ENCODE results near the gene PSD. TPM values are rescaled to one million over a fixed set of nuclear protein-coding genes. Genes with fewer than 3 reads are reported as not detected.

The PSD gene
- total RNA-seq, 6 donors from 2014 or later, result 1.1 to 28.3 (median 3.5) TPM

- peaks cover 0 to 3% (median 0%) of the 10 kb centered on the region in 4 donors for H3K9me3 ChIP-seq
- 3 to 8% methylated on average over 4 to 20 of the region's 28 CpGs for WGBS, 2 donors
- DNase-seq (peak; percentile 92 to 96), ATAC-seq (ENCODE audit: low FRiP score in 2 of 2) (peak; percentile 77 to 89)
- peaks cover 0 to 22% (median 20%) of the 10 kb centered on the region in 4 donors for H3K36me3 ChIP-seq
- TF ChIP-seq, protein P1, sequence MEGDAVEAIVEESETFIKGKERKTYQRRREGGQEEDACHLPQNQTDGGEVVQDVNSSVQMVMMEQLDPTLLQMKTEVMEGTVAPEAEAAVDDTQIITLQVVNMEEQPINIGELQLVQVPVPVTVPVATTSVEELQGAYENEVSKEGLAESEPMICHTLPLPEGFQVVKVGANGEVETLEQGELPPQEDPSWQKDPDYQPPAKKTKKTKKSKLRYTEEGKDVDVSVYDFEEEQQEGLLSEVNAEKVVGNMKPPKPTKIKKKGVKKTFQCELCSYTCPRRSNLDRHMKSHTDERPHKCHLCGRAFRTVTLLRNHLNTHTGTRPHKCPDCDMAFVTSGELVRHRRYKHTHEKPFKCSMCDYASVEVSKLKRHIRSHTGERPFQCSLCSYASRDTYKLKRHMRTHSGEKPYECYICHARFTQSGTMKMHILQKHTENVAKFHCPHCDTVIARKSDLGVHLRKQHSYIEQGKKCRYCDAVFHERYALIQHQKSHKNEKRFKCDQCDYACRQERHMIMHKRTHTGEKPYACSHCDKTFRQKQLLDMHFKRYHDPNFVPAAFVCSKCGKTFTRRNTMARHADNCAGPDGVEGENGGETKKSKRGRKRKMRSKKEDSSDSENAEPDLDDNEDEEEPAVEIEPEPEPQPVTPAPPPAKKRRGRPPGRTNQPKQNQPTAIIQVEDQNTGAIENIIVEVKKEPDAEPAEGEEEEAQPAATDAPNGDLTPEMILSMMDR (IDR thresholded peaks at IDR 0.05), result peak; percentile 64 to 95 (median 90)
- peak in 1 of 4 donors; percentile 23 for TF ChIP-seq POLR2A (IDR thresholded peaks at IDR 0.05)
- no peak for TF ChIP-seq EP300 (IDR thresholded peaks at IDR 0.05)
- peak; percentile 73 to 79 for TF ChIP-seq POLR2AphosphoS5 (IDR thresholded peaks at IDR 0.05)
- H3K27me3 ChIP-seq, result peaks cover 0 to 12% (median 0%) of the 10 kb centered on the region in 4 donors
- H3K4me3 ChIP-seq, result peak overlapping the region; percentile 69 to 99 (median 86)
- H3K4me1 ChIP-seq, result peaks cover 26 to 46% (median 33%) of the 10 kb centered on the region in 4 donors
- peak overlapping the region; percentile 89 to 95 (median 92) for H3K27ac ChIP-seq
These were observed 4.1 kb upstream of the PSD start for GRCh38 chr10:102422545-102423129.

GRCh38 chr10:102421757-102422512 is 3.4 kb upstream of the PSD start:
- ATAC-seq (ENCODE audit: low FRiP score in 2 of 2), result peak; percentile 36 to 70
- WGBS, 2 donors, result 0 to 1% methylated on average over 6 to 20 of the region's 62 CpGs
- Histone ChIP-seq H3K9me3 (peaks cover 0 to 3% (median 0%) of the 10 kb centered on the region in 4 donors), H3K4me1 (peaks cover 26 to 46% (median 33%) of the 10 kb centered on the region in 4 donors), H3K4me3 (peak overlapping the region; percentile 69 to 99 (median 86)), H3K27ac (peak overlapping the region; percentile 89 to 95 (median 92)), H3K36me3 (peaks cover 0 to 22% (median 20%) of the 10 kb centered on the region in 4 donors), H3K27me3 (peaks cover 0 to 12% (median 1%) of the 10 kb centered on the region in 4 donors)
- TF ChIP-seq EP300 (IDR thresholded peaks at IDR 0.05), result no peak
- TF ChIP-seq, protein P1 (IDR thresholded peaks at IDR 0.05), result peak in 1 of 6 experiments; percentile 13
- peak in 1 of 2 donors; percentile 22 for TF ChIP-seq POLR2AphosphoS5 (IDR thresholded peaks at IDR 0.05)
- peak in 1 of 4 donors; percentile 54 for TF ChIP-seq POLR2A (IDR thresholded peaks at IDR 0.05)
- peak; percentile 78 to 90 for DNase-seq

GRCh38 chr10:102421507-102421756 is 2.8 kb upstream of the PSD start:
- TF ChIP-seq, protein P1 (IDR thresholded peaks at IDR 0.05), result no peak
- TF ChIP-seq POLR2A (IDR thresholded peaks at IDR 0.05) (no peak), EP300 (IDR thresholded peaks at IDR 0.05) (no peak), POLR2AphosphoS5 (IDR thresholded peaks at IDR 0.05) (no peak)
- Histone ChIP-seq H3K9me3 (peaks cover 0 to 3% (median 0%) of the 10 kb centered on the region in 4 donors), H3K27me3 (peaks cover 0 to 12% (median 1%) of the 10 kb centered on the region in 4 donors), H3K27ac (peak overlapping the region; percentile 89 to 95 (median 92)), H3K4me3 (peak overlapping the region; percentile 69 to 99 (median 86)), H3K4me1 (peaks cover 26 to 46% (median 33%) of the 10 kb centered on the region in 4 donors), H3K36me3 (peaks cover 0 to 22% (median 20%) of the 10 kb centered on the region in 4 donors)
- DNase-seq (no peak), ATAC-seq (ENCODE audit: low FRiP score in 2 of 2) (no peak)
- 0% methylated on average over 6 to 10 of the region's 14 CpGs for WGBS, 2 donors

- peak within 1 kb of the TSS; percentile 69 to 99 (median 86) for H3K4me3 ChIP-seq
- peaks cover 0 to 3% (median 0%) of the 10 kb centered on the region in 4 donors for H3K9me3 ChIP-seq
- ATAC-seq (ENCODE audit: low FRiP score in 2 of 2), result peak; percentile 92 to 94
- H3K27me3 ChIP-seq, result peaks cover 0 to 12% (median 1%) of the 10 kb centered on the region in 4 donors
- 0 to 1% methylated on average over 35 to 65 of the region's 66 CpGs for WGBS, 2 donors
- H3K27ac ChIP-seq, result peak within 1 kb of the TSS; percentile 89 to 95 (median 92)
- peak; percentile 94 to 98 for DNase-seq
- H3K4me1 ChIP-seq, result peaks cover 26 to 46% (median 33%) of the 10 kb centered on the region in 4 donors
- peak in 1 of 4 donors; percentile 1 for TF ChIP-seq EP300 (IDR thresholded peaks at IDR 0.05)
- TF ChIP-seq POLR2AphosphoS5 (IDR thresholded peaks at IDR 0.05), result peak; percentile 60 to 87
- TF ChIP-seq POLR2A (IDR thresholded peaks at IDR 0.05), result peak in 2 of 4 donors; percentile 54 to 67
- TF ChIP-seq, protein P1 (IDR thresholded peaks at IDR 0.05), result peak in 2 of 6 experiments; percentile 13 to 37
- peaks cover 0 to 22% (median 20%) of the 10 kb centered on the region in 4 donors for H3K36me3 ChIP-seq
These were observed 2.3 kb upstream of the PSD start, which contains the start of gene FBXL15 for GRCh38 chr10:102420714-102421506. TSS of gene FBXL15 (plus strand) at chr10:102420836. CDS start at chr10:102421130, 294 bp downstream.
